Ishikawa (cell line): ENCODE measurements around the gene GPR15LG.

ENCODE experiments used
- EGR1 ChIP-seq: IDR thresholded peaks from 2 replicates; pipeline ENCODE4 v1.6.1; 2012
- EP300 ChIP-seq: IDR thresholded peaks from 2 replicates; pipeline ENCODE4 v1.6.1; 2012; ENCODE audit warnings: borderline replicate concordance
- FOXM1 ChIP-seq: IDR thresholded peaks from 2 replicates; pipeline ENCODE4 v1.6.1; 2012; ENCODE audit warnings: low read depth, borderline replicate concordance
- NFIC ChIP-seq: IDR thresholded peaks from 2 replicates; pipeline ENCODE4 v1.6.1; 2012
- RAD21 ChIP-seq: IDR thresholded peaks from 2 replicates; pipeline ENCODE4 v1.6.1; 2012; ENCODE audit warnings: low read depth

DNA sequence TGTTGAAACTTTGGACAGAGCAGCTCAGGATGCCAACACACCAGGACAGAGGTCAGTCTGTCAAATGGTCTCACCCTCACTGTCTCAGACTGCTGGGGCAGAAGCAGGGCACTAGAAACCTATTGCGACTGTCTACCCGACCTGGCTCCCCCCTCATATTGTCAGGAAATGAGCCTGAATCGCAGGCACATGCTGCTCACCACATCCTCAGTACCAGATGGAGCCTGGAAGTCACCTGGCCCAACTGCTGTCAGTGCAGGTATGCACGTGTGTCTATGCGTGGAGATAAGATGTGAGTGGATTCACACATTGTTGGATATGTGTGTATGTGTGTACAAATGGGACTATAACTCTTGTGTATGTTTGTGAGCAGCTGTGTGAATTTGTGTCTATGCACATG is 17.5 kb downstream of the GPR15LG start:
- no peak for TF ChIP-seq NFIC
- no peak for TF ChIP-seq EGR1
- no peak for TF ChIP-seq EP300
- TF ChIP-seq FOXM1, result no peak
- no peak for TF ChIP-seq RAD21
